Upper lobe of right lung (tissue), 1 donor: ENCODE measurements around the gene TXNDC17. TPM values are rescaled to one million over a fixed set of nuclear protein-coding genes. Genes with fewer than 3 reads are reported as not detected.

ENCODE experiments used
- ATAC-seq: fragments of 200-7000 bp; cut with Tn5 transposase; one replicate; pipeline ENCODE4 v1.9.1; 2020; ENCODE audit warnings: mild to moderate bottlenecking, moderate library complexity
- DNase-seq: peaks from one replicate; pipeline ENCODE4 v3.0.0-alpha.2; 2020
- H3K27ac ChIP-seq: fragments of 200-600 bp; one replicate; pipeline ENCODE4 v1.8.0; 2022
- H3K27me3 ChIP-seq: fragments of 200-600 bp; one replicate; pipeline ENCODE4 v1.8.0; 2022; ENCODE audit warnings: mild to moderate bottlenecking
- H3K36me3 ChIP-seq: fragments of 200-600 bp; one replicate; pipeline ENCODE4 v1.8.0; 2022
- H3K4me1 ChIP-seq: fragments of 200-600 bp; one replicate; pipeline ENCODE4 v1.8.0; 2022
- H3K4me3 ChIP-seq: fragments of 200-600 bp; one replicate; pipeline ENCODE4 v1.8.0; 2022; ENCODE audit warnings: mild to moderate bottlenecking
- H3K9me3 ChIP-seq: fragments of 200-600 bp; one replicate; pipeline ENCODE4 v1.8.0; 2022
- CTCF ChIP-seq: fragments of 200-600 bp; IDR thresholded peaks from one replicate; pipeline ENCODE4 v1.8.0; 2022; ENCODE audit warnings: antibody characterized with exemption
- intact Hi-C: fragments of 100-400 bp; cut with DNase I; formaldehyde crosslinking; loops from one replicate; pipeline ENCODE4 v1.11.0; 2022
- total RNA-seq: library from RNA; stranded (reverse); fragmentation: NEBNext Ultra II Directional; extraction: Animal tissue kit (Norgen Biotek cat#: 25700); gene quantifications from one replicate; pipeline ENCODE4 v1.2.1, GENCODE V29; 2021
- donor health status: DM: no; HTN: yes; CAD: no; lungs with severe emphysema.

Gene TXNDC17
- total RNA-seq, 1 donor from 2014 or later = 44.6 TPM

GRCh38 chr17:6630390-6630789, 10.5 kb upstream of the TXNDC17 start:
- H3K27ac ChIP-seq = no peak overlapping the region
- H3K27me3 ChIP-seq = no peaks in the 10 kb centered on the region
- no peak for TF ChIP-seq CTCF
- DNase-seq = no peak
- intact Hi-C loops = no loop called here
- no peaks in the 10 kb centered on the region for H3K4me1 ChIP-seq
- H3K4me3 ChIP-seq = no peak overlapping the region
- ATAC-seq = no peak
- H3K9me3 ChIP-seq = no peaks in the 10 kb centered on the region
- peaks cover 78% of the 10 kb centered on the region for H3K36me3 ChIP-seq

- no peak for TF ChIP-seq CTCF
- peaks cover 60% of the 10 kb centered on the region for H3K36me3 ChIP-seq
- ATAC-seq (no peak), DNase-seq (no peak)
- no peaks in the 10 kb centered on the region for H3K4me1 ChIP-seq
- H3K27ac ChIP-seq = no peak overlapping the region
- no peak overlapping the region for H3K4me3 ChIP-seq
- H3K9me3 ChIP-seq = no peaks in the 10 kb centered on the region
- H3K27me3 ChIP-seq = no peaks in the 10 kb centered on the region
- intact Hi-C loops = no loop called here
Measured at GRCh38 chr17:6632530-6632929, 8.3 kb upstream of the TXNDC17 start.

GRCh38 chr17:6633263-6633662, 7.6 kb upstream of the TXNDC17 start:
- Histone ChIP-seq H3K27ac (no peak overlapping the region), H3K4me3 (no peak overlapping the region), H3K9me3 (no peaks in the 10 kb centered on the region), H3K4me1 (peaks cover under 1% of the 10 kb centered on the region), H3K36me3 (peaks cover 53% of the 10 kb centered on the region), H3K27me3 (no peaks in the 10 kb centered on the region)
- no peak for ATAC-seq
- TF ChIP-seq CTCF = no peak
- no peak for DNase-seq
- intact Hi-C loops = no loop called here

- intact Hi-C loops = no loop called here
- no peaks in the 10 kb centered on the region for H3K27me3 ChIP-seq
- DNase-seq = no peak
- peaks cover 16% of the 10 kb centered on the region for H3K4me1 ChIP-seq
- no peak overlapping the region for H3K4me3 ChIP-seq
- no peak for ATAC-seq
- TF ChIP-seq CTCF = no peak
- peaks cover 32% of the 10 kb centered on the region for H3K36me3 ChIP-seq
- H3K27ac ChIP-seq = no peak overlapping the region
- H3K9me3 ChIP-seq = no peaks in the 10 kb centered on the region
Measured at GRCh38 chr17:6636105-6636504, 4.8 kb upstream of the TXNDC17 start.

- H3K27me3 ChIP-seq = no peaks in the 10 kb centered on the region
- H3K4me3 ChIP-seq = no peak overlapping the region
- DNase-seq (no peak), ATAC-seq (no peak)
- intact Hi-C loops = no loop called here
- no peak for TF ChIP-seq CTCF
- no peak overlapping the region for H3K27ac ChIP-seq
- H3K36me3 ChIP-seq = peaks cover 25% of the 10 kb centered on the region
- H3K9me3 ChIP-seq = no peaks in the 10 kb centered on the region
- peaks cover 21% of the 10 kb centered on the region for H3K4me1 ChIP-seq
Measured at GRCh38 chr17:6636616-6637457, 4.0 kb upstream of the TXNDC17 start.

GRCh38 chr17:6637458-6637840, 3.4 kb upstream of the TXNDC17 start:
- no peak overlapping the region for H3K27ac ChIP-seq
- intact Hi-C loops = no loop called here
- TF ChIP-seq CTCF = no peak
- no peak for ATAC-seq
- peaks cover 25% of the 10 kb centered on the region for H3K4me1 ChIP-seq
- no peak overlapping the region for H3K4me3 ChIP-seq
- H3K27me3 ChIP-seq = no peaks in the 10 kb centered on the region
- no peak for DNase-seq
- H3K9me3 ChIP-seq = no peaks in the 10 kb centered on the region
- H3K36me3 ChIP-seq = peaks cover 19% of the 10 kb centered on the region
